ENCODE measurements around the gene CANT1. TPM values are rescaled to one million over a fixed set of nuclear protein-coding genes. Genes with fewer than 3 reads are reported as not detected.

The CANT1 gene
- total RNA-seq, 1 experiment from 2014 or later = 97.1 TPM

- H3K4me1 ChIP-seq (ENCODE audit: control insufficient read depth in 1 of 2, insufficient read depth in 2 of 2, low read length in 2 of 2) = peaks cover 0 to 13% of the 10 kb centered on the region in 2 experiments; a peak in 3 of 4 replicates
- no peak overlapping the region for H3K4me3 ChIP-seq (replicated peaks in 1 of 2; ENCODE audit: low read depth in 1 of 2, low read length in 2 of 2)
- DNase-seq (ENCODE audit: low read depth, low spot score) = no peak
- no peaks in the 10 kb centered on the region for H3K27me3 ChIP-seq (ENCODE audit: insufficient read depth, low read length)
- ATAC-seq = no peak
- ChIA-PET RAD21 (ENCODE audit: low non-redundant PET in 1 of 2, low total read pairs in 2 of 2, uncharacterized antibody in 2 of 2, unreplicated experiment in 2 of 2) (no interaction called here), POLR2A (no interaction called here), CTCF (interaction anchor here (1.0 to 3.2 kb wide), 4 partner anchors 13 to 31 kb away, joined by 4 to 44 read pairs (median 14); partner anchors contain the start of gene ENGASE)
- no peaks in the 10 kb centered on the region for H3K79me2 ChIP-seq (ENCODE audit: insufficient read depth, low read length)
- H4K20me1 ChIP-seq (ENCODE audit: insufficient read depth) = no peaks in the 10 kb centered on the region
- TF ChIP-seq, protein P1, sequence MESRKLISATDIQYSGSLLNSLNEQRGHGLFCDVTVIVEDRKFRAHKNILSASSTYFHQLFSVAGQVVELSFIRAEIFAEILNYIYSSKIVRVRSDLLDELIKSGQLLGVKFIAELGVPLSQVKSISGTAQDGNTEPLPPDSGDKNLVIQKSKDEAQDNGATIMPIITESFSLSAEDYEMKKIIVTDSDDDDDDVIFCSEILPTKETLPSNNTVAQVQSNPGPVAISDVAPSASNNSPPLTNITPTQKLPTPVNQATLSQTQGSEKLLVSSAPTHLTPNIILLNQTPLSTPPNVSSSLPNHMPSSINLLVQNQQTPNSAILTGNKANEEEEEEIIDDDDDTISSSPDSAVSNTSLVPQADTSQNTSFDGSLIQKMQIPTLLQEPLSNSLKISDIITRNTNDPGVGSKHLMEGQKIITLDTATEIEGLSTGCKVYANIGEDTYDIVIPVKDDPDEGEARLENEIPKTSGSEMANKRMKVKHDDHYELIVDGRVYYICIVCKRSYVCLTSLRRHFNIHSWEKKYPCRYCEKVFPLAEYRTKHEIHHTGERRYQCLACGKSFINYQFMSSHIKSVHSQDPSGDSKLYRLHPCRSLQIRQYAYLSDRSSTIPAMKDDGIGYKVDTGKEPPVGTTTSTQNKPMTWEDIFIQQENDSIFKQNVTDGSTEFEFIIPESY (IDR thresholded peaks at IDR 0.05; ENCODE audit: extremely low read depth, insufficient replicate concordance, low read length) = no peak
- H3K36me3 ChIP-seq (ENCODE audit: control insufficient read depth in 1 of 2, insufficient read depth in 2 of 2, low read length in 2 of 2) = no peaks in the 10 kb centered on the region
- H3K4me2 ChIP-seq (ENCODE audit: low read length) = no peak overlapping the region
- intact Hi-C loops (cut with micrococcal nuclease) = loop anchor here (2.0 kb wide), 1 partner anchor 17 kb away; no protein-coding TSS in a partner anchor
- H2AFZ ChIP-seq (ENCODE audit: low read depth, low read length, poor library complexity, severe bottlenecking) = no peak overlapping the region
- H3K9me3 ChIP-seq (ENCODE audit: control insufficient read depth in 1 of 2, insufficient read depth in 1 of 2, low read depth in 1 of 2, low read length in 2 of 2) = no peaks in the 10 kb centered on the region
- no peaks in the 10 kb centered on the region for H3K9me2 ChIP-seq (ENCODE audit: insufficient read depth)
- H3K27ac ChIP-seq (ENCODE audit: low read depth, low read length) = no peak overlapping the region
- no peak overlapping the region for H3K9ac ChIP-seq (ENCODE audit: low read length)
- BruUV-seq (replicated peaks) = no TSS peak
Observed at GRCh38 chr17:79043191-79043930, 33.8 kb upstream of the CANT1 start.

DNA sequence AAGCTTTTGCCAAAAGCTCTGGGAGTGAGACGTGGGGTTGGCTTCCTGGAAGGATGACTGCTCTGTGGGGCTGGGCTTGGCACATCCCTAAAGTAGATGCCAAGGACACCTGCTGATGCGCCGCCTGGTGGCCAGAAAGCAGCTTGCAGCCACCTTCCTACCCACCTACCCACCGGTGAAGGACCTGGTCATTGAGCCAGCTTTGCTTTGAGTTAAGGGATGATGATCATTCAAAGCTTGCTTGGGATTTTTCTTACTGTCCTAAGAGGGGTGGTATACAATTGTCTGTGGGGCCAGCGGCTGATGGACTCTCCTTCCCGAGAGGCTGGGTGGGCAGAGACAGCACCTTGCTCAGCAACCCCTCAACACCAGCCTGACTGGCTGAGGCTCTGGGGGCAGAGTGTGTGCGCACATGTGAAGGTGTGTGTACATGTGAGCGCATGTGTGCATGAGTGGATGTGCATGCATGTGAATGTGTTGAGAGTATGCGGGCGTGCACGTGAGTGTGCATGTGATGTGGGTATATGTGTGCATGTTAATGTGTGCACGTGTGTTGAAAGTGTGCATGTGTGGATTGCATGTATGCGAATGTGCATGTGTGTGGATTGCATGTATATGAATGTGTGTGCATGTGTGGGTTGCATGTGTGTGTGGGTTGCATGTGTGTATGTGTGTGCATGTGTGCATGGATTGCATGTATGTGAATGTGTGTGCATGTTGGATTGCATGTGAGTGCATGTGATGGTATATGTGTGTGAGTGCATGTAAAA, 33.0 kb upstream of the CANT1 start:
- intact Hi-C loops (cut with micrococcal nuclease) = loop anchor here (1.0 to 2.0 kb wide), 2 partner anchors 16 to 23 kb away; no protein-coding TSS in a partner anchor
- Histone ChIP-seq H3K27me3 (ENCODE audit: insufficient read depth, low read length) (no peaks in the 10 kb centered on the region), H3K9ac (ENCODE audit: low read length) (no peak overlapping the region), H3K4me1 (ENCODE audit: control insufficient read depth in 1 of 2, insufficient read depth in 2 of 2, low read length in 2 of 2) (peaks cover 0 to 13% of the 10 kb centered on the region in 2 experiments; a peak in 3 of 4 replicates), H3K4me3 (replicated peaks in 1 of 2; ENCODE audit: low read depth in 1 of 2, low read length in 2 of 2) (no peak overlapping the region), H3K27ac (ENCODE audit: low read depth, low read length) (no peak overlapping the region; the same call in 1 of the 2 replicates), H3K9me3 (ENCODE audit: control insufficient read depth in 1 of 2, insufficient read depth in 1 of 2, low read depth in 1 of 2, low read length in 2 of 2) (no peaks in the 10 kb centered on the region), H3K36me3 (ENCODE audit: control insufficient read depth in 1 of 2, insufficient read depth in 2 of 2, low read length in 2 of 2) (no peaks in the 10 kb centered on the region), H3K4me2 (ENCODE audit: low read length) (no peak overlapping the region), H3K79me2 (ENCODE audit: insufficient read depth, low read length) (no peaks in the 10 kb centered on the region), H2AFZ (ENCODE audit: low read depth, low read length, poor library complexity, severe bottlenecking) (no peak overlapping the region), H4K20me1 (ENCODE audit: insufficient read depth) (no peaks in the 10 kb centered on the region), H3K9me2 (ENCODE audit: insufficient read depth) (no peaks in the 10 kb centered on the region)
- no TSS peak for BruUV-seq (replicated peaks)
- ATAC-seq = peak; percentile 86
- ChIA-PET RAD21 (ENCODE audit: low non-redundant PET in 1 of 2, low total read pairs in 2 of 2, uncharacterized antibody in 2 of 2, unreplicated experiment in 2 of 2) (interaction anchor here (0.6 to 1.2 kb wide), 3 partner anchors 14 to 32 kb away, joined by 3 to 4 read pairs (median 4); partner anchors contain the start of gene ENGASE (in 1 of the 2)), POLR2A (no interaction called here), CTCF (interaction anchor here (0.7 to 3.3 kb wide), 16 partner anchors 9 to 546 kb away, joined by 3 to 37 read pairs (median 4); partner anchors contain the start of gene ENGASE)
- DNase-seq (ENCODE audit: low read depth, low spot score) = peak; percentile 60
- TF ChIP-seq SP1 (IDR thresholded peaks at IDR 0.05; ENCODE audit: low read depth) (no peak), CBX3 (IDR thresholded peaks at IDR 0.05; ENCODE audit: low read depth) (no peak), RAD21 (IDR thresholded peaks at IDR 0.05; ENCODE audit: low read depth) (peak; percentile 90), FOSL1 (IDR thresholded peaks at IDR 0.05; ENCODE audit: low read depth) (no peak)
- TF ChIP-seq, protein P2, sequence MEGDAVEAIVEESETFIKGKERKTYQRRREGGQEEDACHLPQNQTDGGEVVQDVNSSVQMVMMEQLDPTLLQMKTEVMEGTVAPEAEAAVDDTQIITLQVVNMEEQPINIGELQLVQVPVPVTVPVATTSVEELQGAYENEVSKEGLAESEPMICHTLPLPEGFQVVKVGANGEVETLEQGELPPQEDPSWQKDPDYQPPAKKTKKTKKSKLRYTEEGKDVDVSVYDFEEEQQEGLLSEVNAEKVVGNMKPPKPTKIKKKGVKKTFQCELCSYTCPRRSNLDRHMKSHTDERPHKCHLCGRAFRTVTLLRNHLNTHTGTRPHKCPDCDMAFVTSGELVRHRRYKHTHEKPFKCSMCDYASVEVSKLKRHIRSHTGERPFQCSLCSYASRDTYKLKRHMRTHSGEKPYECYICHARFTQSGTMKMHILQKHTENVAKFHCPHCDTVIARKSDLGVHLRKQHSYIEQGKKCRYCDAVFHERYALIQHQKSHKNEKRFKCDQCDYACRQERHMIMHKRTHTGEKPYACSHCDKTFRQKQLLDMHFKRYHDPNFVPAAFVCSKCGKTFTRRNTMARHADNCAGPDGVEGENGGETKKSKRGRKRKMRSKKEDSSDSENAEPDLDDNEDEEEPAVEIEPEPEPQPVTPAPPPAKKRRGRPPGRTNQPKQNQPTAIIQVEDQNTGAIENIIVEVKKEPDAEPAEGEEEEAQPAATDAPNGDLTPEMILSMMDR (IDR thresholded peaks at IDR 0.05 in 2 of 3, conservative IDR thresholded peaks at IDR 0.05 in 1 of 3; ENCODE audit: borderline replicate concordance in 1 of 3, insufficient read depth in 1 of 3, low read depth in 2 of 3, low read length in 2 of 3) = peak; percentile 94 to 100 (median 100)

All from HCT116 (cell line).